Measurements from ENCODE around the gene RBM20.

- TF ChIP-seq MYC (IDR thresholded peaks at IDR 0.05; ENCODE audit: insufficient read depth, insufficient read length, insufficient replicate concordance, low read length, severe bottlenecking) (no peak), EP300 (IDR thresholded peaks at IDR 0.05; ENCODE audit: borderline replicate concordance in 1 of 2, control insufficient read depth in 1 of 2, low read depth in 2 of 2, low read length in 2 of 2) (no peak), GABPA (IDR thresholded peaks at IDR 0.05; ENCODE audit: low read depth) (no peak), POLR2A (IDR thresholded peaks at IDR 0.05; ENCODE audit: low read depth, low read length) (no peak)
Measured at GRCh38 chr10:110788620-110789385, 144.7 kb downstream of the RBM20 start.

Measured in GM12878 (cell line).